ENCODE results near the gene HS2ST1.

DNA sequence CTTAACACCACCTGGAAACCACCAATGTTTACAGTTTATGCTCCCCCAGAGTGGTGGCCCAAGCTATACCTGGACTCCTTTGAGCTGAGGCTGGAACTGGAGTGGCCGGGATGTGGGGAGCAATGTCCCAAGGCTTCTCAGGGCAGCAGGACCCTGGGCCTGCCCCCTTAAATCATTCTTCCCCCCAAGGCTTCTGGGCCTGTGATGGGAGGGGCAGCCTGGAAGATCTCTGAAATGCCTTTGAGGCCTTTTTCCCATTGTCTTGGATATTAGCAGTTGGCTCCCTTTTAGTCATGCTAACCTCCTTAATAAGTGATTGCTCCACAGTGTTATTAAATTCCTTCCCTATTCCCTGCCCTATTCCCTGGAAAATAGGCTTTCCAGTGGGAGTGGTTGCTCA, 185.8 kb downstream of the HS2ST1 start:
- TF ChIP-seq, protein P1, sequence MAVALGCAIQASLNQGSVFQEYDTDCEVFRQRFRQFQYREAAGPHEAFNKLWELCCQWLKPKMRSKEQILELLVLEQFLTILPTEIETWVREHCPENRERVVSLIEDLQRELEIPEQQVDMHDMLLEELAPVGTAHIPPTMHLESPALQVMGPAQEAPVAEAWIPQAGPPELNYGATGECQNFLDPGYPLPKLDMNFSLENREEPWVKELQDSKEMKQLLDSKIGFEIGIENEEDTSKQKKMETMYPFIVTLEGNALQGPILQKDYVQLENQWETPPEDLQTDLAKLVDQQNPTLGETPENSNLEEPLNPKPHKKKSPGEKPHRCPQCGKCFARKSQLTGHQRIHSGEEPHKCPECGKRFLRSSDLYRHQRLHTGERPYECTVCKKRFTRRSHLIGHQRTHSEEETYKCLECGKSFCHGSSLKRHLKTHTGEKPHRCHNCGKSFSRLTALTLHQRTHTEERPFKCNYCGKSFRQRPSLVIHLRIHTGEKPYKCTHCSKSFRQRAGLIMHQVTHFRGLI (tag by site-specific recombination; IDR thresholded peaks at IDR 0.05) = no peak
- no peak for TF ChIP-seq ZNF404 (tag by site-specific recombination; IDR thresholded peaks at IDR 0.05)
